Measurements from ENCODE around the gene SLIT3.

SLIT3 gene

DNA sequence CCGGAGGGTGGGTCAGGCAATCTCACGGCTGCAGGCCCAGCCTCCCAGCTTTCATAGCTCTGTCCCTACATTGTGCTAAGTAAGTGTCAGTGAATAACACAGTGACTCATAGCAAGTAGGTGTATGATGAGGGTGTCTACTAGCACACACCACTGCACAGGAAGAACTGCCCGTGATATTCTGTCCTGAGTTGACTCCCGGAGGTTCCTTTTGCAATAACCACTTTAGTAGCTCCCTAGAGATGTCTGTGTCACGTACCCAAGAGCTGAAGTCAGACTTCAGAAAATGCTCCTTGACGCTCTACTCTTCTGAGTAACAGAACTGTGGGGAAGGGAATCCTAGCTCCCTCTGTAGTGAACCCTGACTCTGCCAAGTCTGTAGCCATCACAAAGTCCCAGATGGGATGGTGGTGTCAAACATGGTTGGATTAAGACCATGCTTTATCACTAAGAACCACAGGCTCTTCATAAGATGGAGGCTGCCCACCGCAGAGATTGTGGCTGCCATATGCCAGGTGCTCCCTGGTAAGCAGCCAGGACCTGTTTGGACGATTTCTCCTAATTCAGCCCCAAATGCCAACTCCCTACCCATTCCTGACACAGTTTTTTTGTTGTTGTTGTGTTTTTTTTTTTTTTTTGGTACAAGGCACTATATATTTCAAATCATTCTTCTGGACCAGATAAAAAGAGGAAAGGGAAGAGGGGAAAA is 369.1 kb downstream of the SLIT3 start:
- H3K4me3 ChIP-seq (ENCODE audit: low read depth, low read length): no peak overlapping the region
- TF ChIP-seq MYC (IDR thresholded peaks at IDR 0.05; ENCODE audit: low read depth, low read length): no peak
- TF ChIP-seq, protein P1, sequence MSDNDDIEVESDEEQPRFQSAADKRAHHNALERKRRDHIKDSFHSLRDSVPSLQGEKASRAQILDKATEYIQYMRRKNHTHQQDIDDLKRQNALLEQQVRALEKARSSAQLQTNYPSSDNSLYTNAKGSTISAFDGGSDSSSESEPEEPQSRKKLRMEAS (IDR thresholded peaks at IDR 0.05; ENCODE audit: low read depth, low read length): peak; percentile 32; the same call in 1 of the 2 replicates
- DNase-seq (ENCODE audit: low read depth): peak; percentile 95

DNA sequence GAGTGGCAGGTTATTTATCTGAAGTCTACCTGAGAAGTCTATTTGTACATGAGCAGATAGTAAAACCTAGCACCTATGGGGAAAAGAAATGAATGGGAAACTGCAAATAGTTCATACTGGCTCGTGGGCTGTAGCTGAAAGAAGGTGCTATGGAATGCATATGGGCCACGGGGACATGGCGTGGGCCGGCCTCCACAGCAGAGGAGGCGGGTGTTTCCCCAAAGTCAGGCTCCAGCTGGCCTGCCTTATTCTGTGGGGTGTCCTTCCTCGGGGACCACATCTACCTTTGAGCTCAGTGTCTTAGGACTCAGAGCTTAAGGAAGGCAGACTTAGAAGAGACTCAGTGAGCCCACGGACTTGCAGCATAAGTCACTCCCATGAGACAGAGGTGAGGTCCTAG is 371.3 kb downstream of the SLIT3 start:
- DNase-seq (ENCODE audit: low read depth): no peak
- TF ChIP-seq, protein P1 (IDR thresholded peaks at IDR 0.05; ENCODE audit: low read depth, low read length): no peak
- TF ChIP-seq MYC (IDR thresholded peaks at IDR 0.05; ENCODE audit: low read depth, low read length): no peak
- TF ChIP-seq, protein P2, sequence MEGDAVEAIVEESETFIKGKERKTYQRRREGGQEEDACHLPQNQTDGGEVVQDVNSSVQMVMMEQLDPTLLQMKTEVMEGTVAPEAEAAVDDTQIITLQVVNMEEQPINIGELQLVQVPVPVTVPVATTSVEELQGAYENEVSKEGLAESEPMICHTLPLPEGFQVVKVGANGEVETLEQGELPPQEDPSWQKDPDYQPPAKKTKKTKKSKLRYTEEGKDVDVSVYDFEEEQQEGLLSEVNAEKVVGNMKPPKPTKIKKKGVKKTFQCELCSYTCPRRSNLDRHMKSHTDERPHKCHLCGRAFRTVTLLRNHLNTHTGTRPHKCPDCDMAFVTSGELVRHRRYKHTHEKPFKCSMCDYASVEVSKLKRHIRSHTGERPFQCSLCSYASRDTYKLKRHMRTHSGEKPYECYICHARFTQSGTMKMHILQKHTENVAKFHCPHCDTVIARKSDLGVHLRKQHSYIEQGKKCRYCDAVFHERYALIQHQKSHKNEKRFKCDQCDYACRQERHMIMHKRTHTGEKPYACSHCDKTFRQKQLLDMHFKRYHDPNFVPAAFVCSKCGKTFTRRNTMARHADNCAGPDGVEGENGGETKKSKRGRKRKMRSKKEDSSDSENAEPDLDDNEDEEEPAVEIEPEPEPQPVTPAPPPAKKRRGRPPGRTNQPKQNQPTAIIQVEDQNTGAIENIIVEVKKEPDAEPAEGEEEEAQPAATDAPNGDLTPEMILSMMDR (IDR thresholded peaks at IDR 0.05; ENCODE audit: low read depth, low read length): no peak
- H3K4me3 ChIP-seq (ENCODE audit: low read depth, low read length): no peak overlapping the region

GRCh38 chr5:168925160-168925559 is 375.8 kb downstream of the SLIT3 start:
- H3K4me3 ChIP-seq (ENCODE audit: low read depth, low read length): no peak overlapping the region
- DNase-seq (ENCODE audit: low read depth): no peak
- TF ChIP-seq, protein P2 (IDR thresholded peaks at IDR 0.05; ENCODE audit: low read depth, low read length): no peak
- TF ChIP-seq, protein P1 (IDR thresholded peaks at IDR 0.05; ENCODE audit: low read depth, low read length): no peak
- TF ChIP-seq MYC (IDR thresholded peaks at IDR 0.05; ENCODE audit: low read depth, low read length) (no peak), POLR2A (IDR thresholded peaks at IDR 0.05; ENCODE audit: extremely low read depth, insufficient read length) (no peak)

DNA sequence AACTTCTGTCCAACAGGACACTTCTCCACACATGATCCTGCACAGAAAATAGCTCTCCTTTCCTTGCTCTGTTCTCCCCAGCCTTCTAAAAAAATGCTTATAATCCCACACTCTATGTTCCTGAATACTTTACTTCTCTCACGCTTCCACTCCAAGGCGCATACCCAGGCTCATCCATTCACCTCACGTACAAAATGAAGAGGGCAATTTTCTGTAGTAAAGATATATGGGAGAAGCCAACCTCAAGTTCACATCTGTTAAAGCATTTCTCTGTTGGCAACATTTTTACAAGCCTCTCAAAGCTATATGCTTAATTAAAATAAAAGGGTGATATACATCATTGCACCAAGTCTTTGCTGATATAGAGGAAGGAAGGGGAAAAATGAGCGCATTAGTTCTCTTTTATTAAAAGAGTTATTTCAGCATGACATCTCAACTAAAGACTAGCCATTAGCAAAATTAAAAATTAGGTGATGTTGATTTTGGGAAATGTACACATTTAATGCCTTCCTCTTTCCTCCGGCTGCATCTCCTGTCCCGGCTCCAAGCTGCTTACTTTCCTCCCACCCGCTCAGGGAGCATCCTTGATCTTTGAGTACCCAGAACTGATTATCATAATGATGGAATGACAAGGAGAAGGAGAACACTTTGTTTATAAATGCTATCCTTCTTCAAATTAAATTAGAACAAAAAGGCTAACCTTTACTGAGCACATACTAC is 379.6 kb downstream of the SLIT3 start:
- H3K4me3 ChIP-seq (ENCODE audit: low read depth, low read length): no peak overlapping the region
- TF ChIP-seq, protein P2 (IDR thresholded peaks at IDR 0.05; ENCODE audit: low read depth, low read length): no peak
- TF ChIP-seq, protein P1 (IDR thresholded peaks at IDR 0.05; ENCODE audit: low read depth, low read length): no peak
- TF ChIP-seq POLR2A (IDR thresholded peaks at IDR 0.05; ENCODE audit: extremely low read depth, insufficient read length) (no peak), MYC (IDR thresholded peaks at IDR 0.05; ENCODE audit: low read depth, low read length) (no peak)
- DNase-seq (ENCODE audit: low read depth): no peak

- no peak overlapping the region for H3K4me3 ChIP-seq (ENCODE audit: low read depth, low read length)
- DNase-seq (ENCODE audit: low read depth): peak; percentile 59
- TF ChIP-seq POLR2A (IDR thresholded peaks at IDR 0.05; ENCODE audit: extremely low read depth, insufficient read length): no peak
- TF ChIP-seq, protein P1 (IDR thresholded peaks at IDR 0.05; ENCODE audit: low read depth, low read length): no peak
Measured at GRCh38 chr5:168920019-168920810, 380.7 kb downstream of the SLIT3 start.

DNA sequence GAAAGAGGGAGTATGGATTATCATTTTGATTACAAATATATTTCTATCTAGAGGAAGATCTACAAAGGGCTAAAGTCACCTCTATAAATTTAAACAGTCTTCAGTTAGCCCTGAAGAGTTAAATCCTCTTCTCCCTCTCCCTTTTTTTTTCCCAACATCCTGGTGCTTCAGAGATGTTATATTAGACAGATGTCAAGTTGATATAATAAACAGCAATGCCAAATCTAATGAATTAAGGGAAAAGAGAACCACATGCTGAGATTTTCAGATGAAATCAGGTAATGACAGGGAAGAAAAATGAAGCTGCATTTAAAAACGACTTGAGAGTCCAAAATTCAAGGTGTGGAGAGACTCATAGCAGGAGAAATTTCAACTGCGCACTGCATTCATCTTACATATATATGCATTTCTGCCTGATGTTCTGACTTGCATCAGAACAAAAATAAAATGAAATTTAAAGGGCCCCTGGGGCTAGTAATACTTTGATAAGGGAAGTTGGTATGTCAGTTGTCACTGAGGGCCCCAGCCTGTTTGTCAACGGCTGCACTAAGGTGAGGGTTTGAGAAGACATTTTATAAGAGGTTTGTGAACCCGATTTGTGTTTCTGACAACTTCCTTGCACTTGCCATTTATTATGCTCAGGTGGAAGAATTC is 382.9 kb downstream of the SLIT3 start:
- TF ChIP-seq, protein P1 (IDR thresholded peaks at IDR 0.05; ENCODE audit: low read depth, low read length): no peak
- TF ChIP-seq MYC (IDR thresholded peaks at IDR 0.05; ENCODE audit: low read depth, low read length): no peak
- TF ChIP-seq POLR2A (IDR thresholded peaks at IDR 0.05; ENCODE audit: extremely low read depth, insufficient read length): no peak
- TF ChIP-seq, protein P2 (IDR thresholded peaks at IDR 0.05; ENCODE audit: low read depth, low read length): no peak
- no peak overlapping the region for H3K4me3 ChIP-seq (ENCODE audit: low read depth, low read length)
- DNase-seq (ENCODE audit: low read depth): peak; percentile 74

Measured in NB4 (cell line).